Stimulated activated CD8-positive, alpha-beta memory T cell treated with anti-CD3 and anti-CD28 coated beads, Interleukin-2, amount 100 ng/mL, for 1 hour (primary cell): ENCODE results near the gene DENND1A.

ENCODE experiments used
- DNase-seq, 2 donors: peaks; one replicate each; pipeline ENCODE4 v3.0.0-alpha.2; 2020; ENCODE audit warnings: low read depth in 2 of 2

DENND1A gene

GRCh38 chr9:123686131-123686828 lies 243.6 kb downstream of the DENND1A start:
- no peak for DNase-seq

GRCh38 chr9:123685489-123686083 lies 244.3 kb downstream of the DENND1A start:
- no peak for DNase-seq

- no peak for DNase-seq
These were observed 245.4 kb downstream of the DENND1A start for GRCh38 chr9:123684393-123685149.

GRCh38 chr9:123682746-123683145 lies 247.2 kb downstream of the DENND1A start:
- DNase-seq = no peak

GRCh38 chr9:123680352-123680751 lies 249.6 kb downstream of the DENND1A start:
- DNase-seq = no peak

GRCh38 chr9:123679330-123679987 lies 250.5 kb downstream of the DENND1A start:
- DNase-seq = no peak

GRCh38 chr9:123678878-123679329 lies 251.0 kb downstream of the DENND1A start:
- no peak for DNase-seq

GRCh38 chr9:123678038-123678877 lies 251.7 kb downstream of the DENND1A start:
- DNase-seq = no peak

- DNase-seq = no peak
These were observed 253.1 kb downstream of the DENND1A start for GRCh38 chr9:123676869-123677268.

GRCh38 chr9:123669346-123669745 lies 260.6 kb downstream of the DENND1A start:
- DNase-seq = no peak

GRCh38 chr9:123663529-123663928 lies 266.4 kb downstream of the DENND1A start:
- no peak for DNase-seq

GRCh38 chr9:123662057-123662776 lies 267.7 kb downstream of the DENND1A start:
- DNase-seq = no peak

- DNase-seq = no peak
These were observed 269.0 kb downstream of the DENND1A start for GRCh38 chr9:123660691-123661466.

GRCh38 chr9:123659358-123659757 lies 270.6 kb downstream of the DENND1A start:
- DNase-seq = no peak

GRCh38 chr9:123658792-123659191 lies 271.1 kb downstream of the DENND1A start:
- DNase-seq = no peak

GRCh38 chr9:123657941-123658340 lies 272.0 kb downstream of the DENND1A start:
- DNase-seq = no peak

GRCh38 chr9:123657099-123657498 lies 272.8 kb downstream of the DENND1A start:
- DNase-seq = no peak

- DNase-seq = no peak
These were observed 273.4 kb downstream of the DENND1A start for GRCh38 chr9:123656565-123656964.

GRCh38 chr9:123655681-123656423 lies 274.1 kb downstream of the DENND1A start:
- DNase-seq = no peak
